Right lobe of liver (tissue), 4 donors: ENCODE data around the gene SGTA.

Experiments used
- CTCF ChIP-seq, 4 donors: fragments of 200-600 bp in 3 of 4; fragments of 450-650 bp in 1 of 4; IDR thresholded peaks; one replicate each; pipeline versions ENCODE4 v1.5.1 to v1.8.0; 2016 to 2022; ENCODE audit warnings: antibody characterized with exemption in 4 of 4, mild to moderate bottlenecking in 2 of 4
- POLR2A ChIP-seq: fragments of 450-650 bp; IDR thresholded peaks from one replicate; pipeline ENCODE4 v1.6.1; 2017; ENCODE audit warnings: antibody characterized with exemption, mild to moderate bottlenecking
- donor health status: DM: no; HTN: no; CAD: no.
- donor health status: DM: no; HTN: no; CAD: no.
- donor health status: DM: no; HTN: yes; CAD: no.

GRCh38 chr19:2809387-2810140 is 26.5 kb upstream of the SGTA start:
- TF ChIP-seq POLR2A (no peak), CTCF (IDR thresholded peaks at IDR 0.05) (no peak)
